GM10847 (cell line): Measurements from ENCODE around the gene MYO5C.

Source experiments
- POLR2A ChIP-seq: IDR thresholded peaks from 2 replicates; pipeline ENCODE4 v1.6.1; 2011; ENCODE audit not compliant: insufficient read length; ENCODE audit errors: extremely low read depth

Gene MYO5C

DNA sequence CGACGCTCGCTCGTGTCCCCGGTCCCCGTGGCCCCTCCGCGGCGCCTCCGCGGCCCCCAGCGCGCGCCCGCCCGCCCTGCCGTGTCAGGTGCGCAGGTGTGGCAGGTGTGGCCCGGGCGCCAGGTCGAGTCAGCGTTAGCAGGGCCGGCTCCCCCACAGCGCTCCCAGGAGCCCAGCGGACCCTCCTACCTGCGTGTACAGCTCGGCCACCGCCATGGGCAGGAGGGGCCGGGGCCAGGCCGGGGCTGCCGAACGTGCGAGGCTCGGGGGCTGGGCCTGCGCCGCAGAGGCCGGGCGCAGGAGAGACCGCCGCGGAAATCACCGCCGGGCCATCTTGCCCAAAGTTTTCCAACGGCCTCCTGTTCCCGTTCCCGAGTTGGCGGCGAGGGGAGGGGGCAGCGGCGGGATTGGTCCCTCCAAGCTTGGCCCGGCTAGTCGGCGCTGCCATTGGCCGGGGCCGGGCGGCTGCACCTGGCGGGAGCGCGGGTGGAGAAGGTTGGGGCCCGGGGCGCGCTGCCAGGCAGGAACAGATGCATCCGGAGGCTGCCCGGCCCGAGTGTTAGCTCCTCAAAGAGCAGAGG lies at the start of gene MYO5C:
Gene MYO5C, minus strand, starts transcription at position 384 of the 581 bp plus-strand sequence. Its CDS starts 168 bp downstream, at position 216.
- no peak for TF ChIP-seq POLR2A

GRCh38 chr15:52344592-52344991 lies 49.0 kb upstream of the MYO5C start:
- TF ChIP-seq POLR2A: no peak

DNA sequence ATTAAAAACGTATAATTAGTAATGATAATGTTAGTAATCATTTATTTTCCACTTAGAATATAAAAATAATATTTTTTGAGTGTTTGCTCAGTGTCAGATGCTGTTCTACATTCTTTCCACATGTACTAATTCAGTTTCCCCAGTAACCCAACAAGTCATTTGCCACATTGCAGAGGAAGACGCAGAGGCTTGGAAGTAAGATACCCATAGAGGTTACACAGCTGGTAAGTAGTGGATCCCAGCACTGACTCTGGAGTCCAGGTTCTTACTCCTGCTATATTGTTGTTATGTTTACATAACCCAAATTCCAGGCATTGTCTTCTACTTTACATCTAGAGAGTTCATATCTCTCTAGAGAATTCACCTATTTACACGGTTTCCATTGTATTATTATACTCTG lies 48.2 kb upstream of the MYO5C start:
- no peak for TF ChIP-seq POLR2A

DNA sequence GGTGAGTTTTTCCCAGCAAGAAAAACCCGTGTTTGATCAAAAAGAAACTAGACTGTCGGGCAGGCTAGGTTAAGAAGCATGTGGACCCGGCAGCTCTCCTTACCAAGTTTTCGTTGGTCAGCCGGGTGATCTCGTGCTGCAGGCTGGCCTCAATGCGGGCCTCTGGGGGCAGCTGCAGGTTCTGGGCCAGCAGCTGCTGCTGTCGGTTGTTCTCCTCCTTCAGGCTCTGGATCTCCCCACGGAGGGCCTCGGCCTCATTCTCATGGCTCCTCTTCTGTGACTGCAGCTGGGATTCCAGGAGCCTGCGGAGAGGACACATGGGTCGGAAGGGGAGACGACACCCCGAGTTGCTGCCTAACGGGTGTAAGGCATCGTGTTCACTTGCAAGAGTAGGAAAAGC lies 44.5 kb upstream of the MYO5C start:
- TF ChIP-seq POLR2A: no peak

GRCh38 chr15:52338891-52339290 lies 43.3 kb upstream of the MYO5C start:
- TF ChIP-seq POLR2A: no peak

GRCh38 chr15:52338058-52338457 lies 42.5 kb upstream of the MYO5C start:
- no peak for TF ChIP-seq POLR2A

DNA sequence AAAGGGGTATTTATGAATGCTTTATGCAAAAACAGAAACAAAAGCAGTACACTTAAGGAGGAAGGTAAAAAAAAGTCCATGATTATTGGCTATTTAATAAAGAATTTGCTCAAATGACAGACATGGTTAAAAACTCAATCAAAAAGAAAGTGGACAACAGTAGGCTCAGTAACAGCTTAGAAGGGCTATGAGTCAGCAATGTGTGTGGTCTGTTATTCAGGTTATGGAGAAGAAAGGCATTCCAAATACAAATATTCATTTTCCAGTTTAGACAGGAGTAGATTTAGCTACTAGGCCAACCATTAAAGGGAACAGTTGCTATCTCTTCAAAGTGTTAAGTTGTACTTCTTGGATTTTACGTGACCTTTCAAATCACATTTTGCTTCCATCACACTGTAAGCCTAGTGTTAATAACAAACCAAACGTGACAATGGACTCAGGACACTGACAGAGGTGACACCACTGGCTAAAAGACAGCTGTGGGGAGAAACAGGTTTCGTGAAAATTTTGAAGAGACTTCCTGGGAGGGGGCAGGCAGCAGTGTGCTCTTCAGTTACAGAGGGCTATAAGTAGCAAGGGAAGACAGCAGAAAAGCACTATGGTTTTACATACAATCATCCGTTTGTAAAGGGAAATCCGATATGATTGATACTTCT lies 41.7 kb upstream of the MYO5C start:
- no peak for TF ChIP-seq POLR2A

GRCh38 chr15:52336529-52336928 lies 40.9 kb upstream of the MYO5C start:
- no peak for TF ChIP-seq POLR2A

DNA sequence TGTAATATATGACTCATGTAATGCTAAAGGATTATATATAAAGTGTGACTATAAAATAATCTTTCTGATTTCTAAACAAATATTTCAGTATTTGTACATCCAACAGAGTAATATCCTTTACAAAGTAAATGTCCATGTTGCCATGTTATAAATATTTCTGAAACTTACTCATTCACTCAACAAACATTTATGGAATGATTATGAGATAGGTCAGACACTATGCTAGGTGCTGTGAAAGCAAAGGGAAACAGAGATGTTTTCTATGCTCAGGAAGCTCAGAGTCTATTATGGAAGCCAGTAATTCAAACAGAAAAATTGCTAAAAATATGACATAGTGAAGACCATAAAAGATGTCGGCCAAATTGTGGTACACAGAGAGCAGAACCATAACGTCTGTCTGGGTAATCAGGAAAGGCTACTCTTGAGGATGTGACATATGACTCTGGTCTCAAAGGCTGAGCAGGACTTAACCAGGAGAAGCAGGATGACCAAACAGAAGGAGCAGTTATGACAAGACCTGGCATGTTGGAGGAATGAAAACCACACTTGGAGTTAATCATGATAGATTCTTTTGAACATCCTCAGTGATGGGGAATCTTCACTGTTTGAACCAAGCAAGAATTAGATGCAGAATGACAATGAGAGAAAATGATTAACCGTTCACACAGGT lies 39.0 kb upstream of the MYO5C start:
- no peak for TF ChIP-seq POLR2A

GRCh38 chr15:52331490-52332240 lies 36.1 kb upstream of the MYO5C start:
- TF ChIP-seq POLR2A: no peak

- TF ChIP-seq POLR2A: no peak
Observed at GRCh38 chr15:52329987-52330386, 34.4 kb upstream of the MYO5C start.

DNA sequence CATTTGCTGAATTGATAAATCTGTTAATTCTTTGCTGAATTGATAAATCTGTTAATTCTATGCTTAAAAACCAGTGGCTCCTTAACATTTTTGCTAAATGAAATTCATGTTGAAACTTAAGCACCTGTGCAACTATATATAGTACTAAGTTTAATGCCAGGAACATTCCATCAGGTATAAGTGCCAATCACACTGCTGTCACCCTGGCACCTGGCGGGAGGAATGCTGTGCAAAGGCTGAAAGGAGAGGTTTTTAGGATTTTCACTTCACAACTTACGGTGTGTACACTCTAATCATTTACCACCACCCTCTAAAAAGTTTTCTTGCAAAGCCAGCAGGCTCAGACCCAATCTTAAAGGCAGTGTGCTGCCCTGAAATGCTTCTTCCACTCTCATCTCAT lies 33.5 kb upstream of the MYO5C start:
- no peak for TF ChIP-seq POLR2A

- no peak for TF ChIP-seq POLR2A
Observed at GRCh38 chr15:52328680-52329079, 33.1 kb upstream of the MYO5C start.

DNA sequence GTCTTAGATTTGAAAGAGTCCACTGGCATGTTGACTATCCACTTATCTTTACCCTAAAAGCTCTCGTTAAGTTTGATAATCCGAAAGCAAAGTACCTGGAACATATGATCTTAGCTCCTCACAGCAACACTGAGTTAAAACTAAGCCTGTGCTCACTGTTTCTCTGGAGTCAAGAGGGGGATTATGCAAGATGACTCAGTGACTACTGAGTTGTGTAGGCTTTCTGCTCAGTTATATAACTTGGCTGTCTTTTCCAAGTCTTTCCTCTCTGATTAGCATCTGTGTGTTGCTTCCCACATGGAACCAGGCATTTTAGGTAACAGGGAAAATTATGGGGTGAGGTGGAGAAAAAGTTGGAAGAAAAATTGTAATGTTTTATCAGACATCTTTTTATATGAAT lies 31.2 kb upstream of the MYO5C start:
- TF ChIP-seq POLR2A: no peak

DNA sequence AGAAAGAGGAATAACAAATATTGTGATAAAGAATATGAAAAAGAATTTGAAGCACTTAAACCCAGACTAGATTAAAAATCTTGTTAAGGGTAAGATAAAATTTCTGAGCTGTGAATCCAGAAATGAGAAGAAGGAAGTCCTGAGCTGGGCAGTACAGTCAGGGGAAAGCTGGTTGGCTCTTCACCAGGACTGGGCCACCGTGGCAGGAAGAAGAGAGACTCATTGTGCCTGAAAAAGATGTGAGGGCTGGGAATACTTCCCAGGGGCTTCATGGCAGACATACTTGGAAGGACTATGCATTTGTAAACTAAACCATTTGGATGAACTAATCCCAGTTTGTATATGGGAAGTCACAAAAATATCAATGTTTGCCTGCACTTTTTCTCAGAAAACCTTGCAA lies 28.5 kb upstream of the MYO5C start:
- TF ChIP-seq POLR2A: no peak
